Breast epithelium (tissue), 3 donors: ENCODE measurements around the gene TFCP2L1.

ENCODE experiments used
- POLR2A ChIP-seq: fragments of 450-650 bp; IDR thresholded peaks from one replicate; pipeline ENCODE4 v1.6.1; 2016; ENCODE audit warnings: antibody characterized with exemption, mild to moderate bottlenecking, moderate library complexity
- TF ChIP-seq, protein P1 (sequence below), 3 donors: fragments of 450-650 bp; IDR thresholded peaks; one replicate each; pipeline ENCODE4 v1.5.1; 2016 to 2017; ENCODE audit warnings: antibody characterized with exemption in 3 of 3, mild to moderate bottlenecking in 3 of 3, moderate library complexity in 3 of 3

DNA sequence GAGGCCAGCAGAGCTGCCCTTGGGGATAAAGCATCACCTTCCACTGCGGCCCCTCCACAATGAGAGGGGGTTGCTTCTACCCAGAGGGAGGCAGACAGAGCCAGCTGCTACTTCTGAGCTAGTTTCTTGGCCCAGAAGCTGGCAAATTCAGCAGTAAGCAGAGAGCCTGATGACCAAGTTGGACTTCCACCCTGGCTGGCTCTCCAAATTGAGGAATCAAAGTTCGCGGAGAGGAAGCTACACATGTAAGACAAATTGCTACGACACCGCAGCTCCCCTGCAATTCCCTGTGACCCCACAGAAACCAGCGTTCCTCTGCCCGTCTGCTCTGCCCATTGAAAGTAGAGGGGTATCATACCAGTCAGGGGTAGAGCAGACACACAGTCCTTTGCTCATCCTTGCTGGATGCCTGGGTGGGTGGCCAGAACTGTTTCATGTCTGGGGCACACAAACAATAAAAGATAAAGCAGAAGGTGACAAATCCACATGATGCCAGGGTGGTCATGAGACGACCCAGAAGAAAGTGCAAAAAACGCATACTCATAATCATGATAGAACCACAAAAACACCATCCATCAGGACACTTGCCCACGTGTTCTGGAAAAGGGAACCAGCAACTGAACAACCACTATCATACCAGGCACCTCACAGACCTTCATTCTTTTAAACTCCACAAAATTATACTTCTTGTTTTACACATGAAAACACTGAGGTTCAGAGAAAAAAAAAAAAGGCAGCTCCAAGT lies 5.4 kb downstream of the TFCP2L1 start:
- no peak for TF ChIP-seq POLR2A
- TF ChIP-seq, protein P1, sequence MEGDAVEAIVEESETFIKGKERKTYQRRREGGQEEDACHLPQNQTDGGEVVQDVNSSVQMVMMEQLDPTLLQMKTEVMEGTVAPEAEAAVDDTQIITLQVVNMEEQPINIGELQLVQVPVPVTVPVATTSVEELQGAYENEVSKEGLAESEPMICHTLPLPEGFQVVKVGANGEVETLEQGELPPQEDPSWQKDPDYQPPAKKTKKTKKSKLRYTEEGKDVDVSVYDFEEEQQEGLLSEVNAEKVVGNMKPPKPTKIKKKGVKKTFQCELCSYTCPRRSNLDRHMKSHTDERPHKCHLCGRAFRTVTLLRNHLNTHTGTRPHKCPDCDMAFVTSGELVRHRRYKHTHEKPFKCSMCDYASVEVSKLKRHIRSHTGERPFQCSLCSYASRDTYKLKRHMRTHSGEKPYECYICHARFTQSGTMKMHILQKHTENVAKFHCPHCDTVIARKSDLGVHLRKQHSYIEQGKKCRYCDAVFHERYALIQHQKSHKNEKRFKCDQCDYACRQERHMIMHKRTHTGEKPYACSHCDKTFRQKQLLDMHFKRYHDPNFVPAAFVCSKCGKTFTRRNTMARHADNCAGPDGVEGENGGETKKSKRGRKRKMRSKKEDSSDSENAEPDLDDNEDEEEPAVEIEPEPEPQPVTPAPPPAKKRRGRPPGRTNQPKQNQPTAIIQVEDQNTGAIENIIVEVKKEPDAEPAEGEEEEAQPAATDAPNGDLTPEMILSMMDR (IDR thresholded peaks at IDR 0.05) = no peak
